Omental fat pad (tissue), 4 donors: ENCODE data around the gene CREB5. TPM values are rescaled to one million over a fixed set of nuclear protein-coding genes. Genes with fewer than 3 reads are reported as not detected.
"Not testable (repeated sequence)": the region's sequence is repeated elsewhere in the genome, so short reads cannot be mapped to it uniquely, and the experiment has no call there.

Experiments used
- ATAC-seq: fragments of 150-250 bp; one replicate; pipeline ENCODE4 v1.9.1; 2016; ENCODE audit warnings: mild to moderate bottlenecking, moderate library complexity; ENCODE audit not compliant: low FRiP score
- DNase-seq: peaks from one replicate; pipeline ENCODE4 v3.0.0-alpha.2; 2019; ENCODE audit warnings: low spot score
- total RNA-seq, 4 donors: library from RNA; depleted of rRNA; stranded (reverse); fragments of >200 nt; gene quantifications; one replicate each; pipeline ENCODE4 v1.1.0, GENCODE V29; 2016
- TF ChIP-seq, protein P1 (sequence below), 3 donors: fragments of 450-650 bp; IDR thresholded peaks; one replicate each; pipeline ENCODE4 v1.5.1; 2016 to 2017; ENCODE audit warnings: antibody characterized with exemption in 3 of 3, mild to moderate bottlenecking in 3 of 3, moderate library complexity in 2 of 3

The CREB5 gene
- total RNA-seq, 4 donors from 2014 or later: 27.9 to 87.0 (median 42.9) TPM

DNA sequence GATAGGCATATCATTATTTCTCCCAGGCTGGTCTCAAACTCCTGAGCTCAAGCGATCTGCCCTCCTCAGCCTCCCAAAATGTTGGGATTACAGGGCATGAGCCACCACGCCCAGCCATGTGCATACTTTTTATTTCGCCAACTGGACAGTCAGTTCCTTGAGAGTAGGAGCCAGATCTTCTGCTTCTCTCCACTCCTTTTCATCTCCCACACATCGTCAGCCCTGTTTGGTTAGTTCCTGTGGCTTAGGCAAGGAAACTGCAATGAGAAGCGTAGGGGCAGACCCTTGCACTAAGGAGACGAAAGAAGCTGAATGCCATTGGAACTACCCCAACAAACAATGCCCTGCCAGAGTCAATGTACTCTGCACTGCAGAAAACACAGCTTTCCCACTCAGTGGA is 367.6 kb downstream of the CREB5 start:
- TF ChIP-seq, protein P1, sequence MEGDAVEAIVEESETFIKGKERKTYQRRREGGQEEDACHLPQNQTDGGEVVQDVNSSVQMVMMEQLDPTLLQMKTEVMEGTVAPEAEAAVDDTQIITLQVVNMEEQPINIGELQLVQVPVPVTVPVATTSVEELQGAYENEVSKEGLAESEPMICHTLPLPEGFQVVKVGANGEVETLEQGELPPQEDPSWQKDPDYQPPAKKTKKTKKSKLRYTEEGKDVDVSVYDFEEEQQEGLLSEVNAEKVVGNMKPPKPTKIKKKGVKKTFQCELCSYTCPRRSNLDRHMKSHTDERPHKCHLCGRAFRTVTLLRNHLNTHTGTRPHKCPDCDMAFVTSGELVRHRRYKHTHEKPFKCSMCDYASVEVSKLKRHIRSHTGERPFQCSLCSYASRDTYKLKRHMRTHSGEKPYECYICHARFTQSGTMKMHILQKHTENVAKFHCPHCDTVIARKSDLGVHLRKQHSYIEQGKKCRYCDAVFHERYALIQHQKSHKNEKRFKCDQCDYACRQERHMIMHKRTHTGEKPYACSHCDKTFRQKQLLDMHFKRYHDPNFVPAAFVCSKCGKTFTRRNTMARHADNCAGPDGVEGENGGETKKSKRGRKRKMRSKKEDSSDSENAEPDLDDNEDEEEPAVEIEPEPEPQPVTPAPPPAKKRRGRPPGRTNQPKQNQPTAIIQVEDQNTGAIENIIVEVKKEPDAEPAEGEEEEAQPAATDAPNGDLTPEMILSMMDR (IDR thresholded peaks at IDR 0.05): no peak

GRCh38 chr7:28782362-28782761 is 370.0 kb downstream of the CREB5 start:
- TF ChIP-seq, protein P1 (IDR thresholded peaks at IDR 0.05): no peak
- ATAC-seq (no peak), DNase-seq (no peak)

More for the DNA sequence above, 367.6 kb downstream of the CREB5 start:
- ATAC-seq: no peak
- DNase-seq: no peak

GRCh38 chr7:28784171-28784902 is 372.0 kb downstream of the CREB5 start:
- DNase-seq (no peak), ATAC-seq (no peak)
- TF ChIP-seq, protein P1 (IDR thresholded peaks at IDR 0.05): no peak

- no peak for ATAC-seq
- TF ChIP-seq, protein P1 (IDR thresholded peaks at IDR 0.05): no peak
- no peak for DNase-seq
These were observed 373.0 kb downstream of the CREB5 start for GRCh38 chr7:28785041-28785995.

DNA sequence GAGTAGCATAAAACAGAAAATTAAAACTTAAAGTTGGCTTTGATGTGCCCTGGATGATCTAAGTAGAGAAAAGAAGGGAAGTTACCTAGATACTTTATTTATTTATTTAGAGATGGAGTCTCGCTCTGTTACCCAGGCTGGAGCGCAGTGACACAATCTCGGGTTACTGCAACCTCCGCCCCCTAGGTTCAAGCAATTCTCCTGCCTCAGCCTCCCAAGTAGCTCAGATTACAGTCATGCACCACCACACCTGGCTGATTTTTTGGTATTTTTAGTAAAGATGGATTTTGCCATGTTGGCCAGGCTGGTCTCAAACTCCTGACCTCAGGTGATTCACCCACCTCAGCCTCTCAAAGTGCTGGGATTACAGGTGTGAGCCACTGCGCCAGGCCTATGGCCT is 373.8 kb downstream of the CREB5 start:
- DNase-seq, ATAC-seq: not testable (repeated sequence)

DNA sequence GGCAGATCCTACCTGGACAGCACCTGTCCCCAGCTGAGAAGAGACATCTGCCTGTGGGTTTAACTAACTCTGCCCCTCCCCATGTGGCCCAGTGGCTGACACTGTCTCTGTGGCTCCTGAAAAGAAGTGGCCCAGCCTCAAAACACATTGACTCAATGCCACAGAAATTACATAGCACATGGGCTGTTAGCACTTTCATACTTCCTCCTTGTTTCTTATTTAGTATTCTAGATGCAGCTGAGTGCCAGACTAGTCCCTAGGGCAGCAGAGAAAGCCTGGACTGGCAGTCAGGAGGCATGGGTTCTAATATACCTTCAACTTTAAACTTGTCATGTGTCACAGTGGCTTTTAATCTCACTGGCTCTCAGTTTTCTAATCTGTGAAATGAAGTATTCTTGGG is 374.8 kb downstream of the CREB5 start:
- ATAC-seq (no peak), DNase-seq (no peak)
- TF ChIP-seq, protein P1 (IDR thresholded peaks at IDR 0.05): no peak

DNA sequence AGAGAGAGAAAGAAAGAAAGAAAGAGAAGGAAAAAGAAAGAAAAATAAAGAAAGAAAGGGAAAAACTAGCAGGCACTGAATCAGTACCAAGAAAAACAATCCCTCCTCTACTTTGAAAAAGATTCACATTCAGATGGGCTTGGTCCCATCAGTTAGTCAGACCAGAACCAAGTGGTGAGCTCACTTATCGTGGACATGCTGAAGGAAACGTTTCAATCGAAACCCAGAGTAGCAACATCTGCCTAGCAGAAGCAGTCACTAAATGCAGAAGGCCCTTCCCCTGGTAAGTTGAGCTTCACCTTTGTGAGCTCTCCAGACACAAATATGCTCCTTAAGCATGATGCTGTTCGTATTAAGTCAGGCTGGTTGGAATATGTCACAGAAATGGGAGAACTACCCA is 378.1 kb downstream of the CREB5 start:
- no peak for DNase-seq
- ATAC-seq: no peak
- TF ChIP-seq, protein P1 (IDR thresholded peaks at IDR 0.05): no peak
